Hepatocyte (in vitro differentiated cells): ENCODE results near the gene BCOR.

ENCODE experiments used
- EZH2phosphoT487 ChIP-seq: fragments of 200-600 bp; sonication (generic); IDR thresholded peaks from one replicate; pipeline ENCODE4 v1.6.1; 2018; ENCODE audit warnings: antibody characterized with exemption, mild to moderate bottlenecking, low read depth, moderate library complexity; ENCODE audit not compliant: unreplicated experiment, severe bottlenecking
- TF ChIP-seq, protein P1 (sequence below): fragments of 200-600 bp; sonication (generic); IDR thresholded peaks from 2 replicates; pipeline ENCODE4 v1.5.1; 2016; ENCODE audit warnings: antibody characterized with exemption, mild to moderate bottlenecking; ENCODE audit not compliant: poor library complexity

DNA sequence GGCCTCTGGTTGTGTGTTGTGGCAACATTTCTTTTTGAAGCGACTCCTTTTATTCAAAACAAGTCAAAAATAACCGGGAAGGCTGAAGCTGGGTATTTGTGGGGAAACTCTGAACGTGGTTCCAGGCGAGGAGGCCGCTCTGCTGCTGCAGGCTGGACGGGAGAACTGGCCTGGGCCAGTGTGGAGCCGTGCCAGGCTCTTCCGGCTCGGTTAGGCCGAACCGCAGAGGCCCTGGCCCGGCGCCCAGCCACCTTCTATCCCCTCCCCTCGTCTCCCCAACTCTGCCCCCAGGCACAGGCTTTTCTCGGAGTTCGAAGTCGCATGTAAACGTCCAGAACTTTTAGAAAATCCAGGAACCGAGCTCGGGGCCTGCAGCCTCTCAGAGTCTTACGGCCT lies 2.4 kb upstream of the BCOR start:
- TF ChIP-seq, protein P1, sequence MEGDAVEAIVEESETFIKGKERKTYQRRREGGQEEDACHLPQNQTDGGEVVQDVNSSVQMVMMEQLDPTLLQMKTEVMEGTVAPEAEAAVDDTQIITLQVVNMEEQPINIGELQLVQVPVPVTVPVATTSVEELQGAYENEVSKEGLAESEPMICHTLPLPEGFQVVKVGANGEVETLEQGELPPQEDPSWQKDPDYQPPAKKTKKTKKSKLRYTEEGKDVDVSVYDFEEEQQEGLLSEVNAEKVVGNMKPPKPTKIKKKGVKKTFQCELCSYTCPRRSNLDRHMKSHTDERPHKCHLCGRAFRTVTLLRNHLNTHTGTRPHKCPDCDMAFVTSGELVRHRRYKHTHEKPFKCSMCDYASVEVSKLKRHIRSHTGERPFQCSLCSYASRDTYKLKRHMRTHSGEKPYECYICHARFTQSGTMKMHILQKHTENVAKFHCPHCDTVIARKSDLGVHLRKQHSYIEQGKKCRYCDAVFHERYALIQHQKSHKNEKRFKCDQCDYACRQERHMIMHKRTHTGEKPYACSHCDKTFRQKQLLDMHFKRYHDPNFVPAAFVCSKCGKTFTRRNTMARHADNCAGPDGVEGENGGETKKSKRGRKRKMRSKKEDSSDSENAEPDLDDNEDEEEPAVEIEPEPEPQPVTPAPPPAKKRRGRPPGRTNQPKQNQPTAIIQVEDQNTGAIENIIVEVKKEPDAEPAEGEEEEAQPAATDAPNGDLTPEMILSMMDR: no peak
- TF ChIP-seq EZH2phosphoT487: no peak
